ENCODE measurements around the gene GNA14. TPM values are rescaled to one million over a fixed set of nuclear protein-coding genes. Genes with fewer than 3 reads are reported as not detected.

The GNA14 gene
- total RNA-seq, 4 donors from 2014 or later = 3.9 to 12.4 (median 8.9) TPM

GRCh38 chr9:77616191-77616590 lies 31.9 kb downstream of the GNA14 start:
- no peak for DNase-seq
- no peak for TF ChIP-seq CTCF (IDR thresholded peaks at IDR 0.05)
- no peak for TF ChIP-seq POLR2A (IDR thresholded peaks at IDR 0.05)
- Histone ChIP-seq H3K27me3 (no peaks in the 10 kb centered on the region), H3K4me1 (no peaks in the 10 kb centered on the region), H3K9me3 (no peaks in the 10 kb centered on the region), H3K27ac (no peak overlapping the region), H3K4me3 (no peak overlapping the region), H3K36me3 (no peaks in the 10 kb centered on the region)

DNA sequence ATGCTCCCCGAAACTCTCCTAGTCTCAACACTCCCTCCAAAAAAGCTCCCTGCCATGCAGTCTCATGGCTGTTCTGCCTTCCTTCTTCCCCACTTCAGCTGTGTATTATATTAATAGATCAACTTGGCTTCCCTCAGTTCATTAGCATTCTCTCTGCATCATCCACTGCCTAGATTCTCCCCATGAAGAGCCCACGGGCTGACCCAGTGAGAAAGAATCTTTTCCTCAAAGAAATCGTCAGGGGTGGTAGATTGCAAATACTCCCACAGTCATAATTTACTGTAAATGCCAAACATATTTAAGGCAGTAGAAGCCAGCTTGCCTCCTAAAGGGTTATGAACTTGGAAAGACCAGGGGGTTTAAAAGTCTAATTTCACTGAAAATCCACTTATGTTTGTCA lies 33.5 kb downstream of the GNA14 start:
- H3K4me1 ChIP-seq = no peaks in the 10 kb centered on the region
- H3K27ac ChIP-seq = no peak overlapping the region
- no peaks in the 10 kb centered on the region for H3K9me3 ChIP-seq
- H3K4me3 ChIP-seq = no peak overlapping the region
- no peaks in the 10 kb centered on the region for H3K36me3 ChIP-seq
- no peak for DNase-seq
- H3K27me3 ChIP-seq = no peaks in the 10 kb centered on the region
- TF ChIP-seq CTCF (IDR thresholded peaks at IDR 0.05) (no peak), POLR2A (IDR thresholded peaks at IDR 0.05) (no peak)

GRCh38 chr9:77606526-77606925 lies 41.6 kb downstream of the GNA14 start:
- H3K4me3 ChIP-seq = no peak overlapping the region
- H3K4me1 ChIP-seq = peaks cover 0 to 8% (median 0%) of the 10 kb centered on the region in 4 donors
- H3K36me3 ChIP-seq = no peaks in the 10 kb centered on the region
- TF ChIP-seq POLR2A (IDR thresholded peaks at IDR 0.05) (no peak), CTCF (IDR thresholded peaks at IDR 0.05) (no peak)
- H3K9me3 ChIP-seq = no peaks in the 10 kb centered on the region
- no peak for DNase-seq
- peak overlapping the region in 1 of 4 donors; percentile 55 for H3K27ac ChIP-seq
- no peaks in the 10 kb centered on the region for H3K27me3 ChIP-seq

GRCh38 chr9:77605449-77606220 lies 42.5 kb downstream of the GNA14 start:
- Histone ChIP-seq H3K27me3 (no peaks in the 10 kb centered on the region), H3K4me1 (peaks cover 0 to 8% (median 0%) of the 10 kb centered on the region in 4 donors), H3K4me3 (no peak overlapping the region), H3K27ac (peak overlapping the region in 1 of 4 donors; percentile 55), H3K9me3 (no peaks in the 10 kb centered on the region), H3K36me3 (no peaks in the 10 kb centered on the region)
- no peak for DNase-seq
- TF ChIP-seq POLR2A (IDR thresholded peaks at IDR 0.05) (no peak), CTCF (IDR thresholded peaks at IDR 0.05) (no peak)

GRCh38 chr9:77604316-77604715 lies 43.8 kb downstream of the GNA14 start:
- H3K4me3 ChIP-seq = no peak overlapping the region
- no peaks in the 10 kb centered on the region for H3K27me3 ChIP-seq
- no peaks in the 10 kb centered on the region for H3K9me3 ChIP-seq
- H3K4me1 ChIP-seq = peaks cover 0 to 8% (median 0%) of the 10 kb centered on the region in 4 donors
- H3K27ac ChIP-seq = no peak overlapping the region
- no peaks in the 10 kb centered on the region for H3K36me3 ChIP-seq
- TF ChIP-seq CTCF (IDR thresholded peaks at IDR 0.05) (no peak), POLR2A (IDR thresholded peaks at IDR 0.05) (no peak)
- no peak for DNase-seq

Measured in Peyer's patch (tissue), 4 donors.